Osteoblast (primary cell): ENCODE measurements around the gene MESP2. TPM values are rescaled to one million over a fixed set of nuclear protein-coding genes. Genes with fewer than 3 reads are reported as not detected.
A peak's percentile ranks its signal among the peaks of the same experiment; 100 is the strongest.

Source experiments
- DNase-seq: peaks from one replicate; pipeline ENCODE4 v3.0.0; 2011; ENCODE audit warnings: low spot score, mixed read lengths; ENCODE audit not compliant: insufficient read length; ENCODE audit errors: missing footprints
- H2AFZ ChIP-seq: 2 replicates; pipeline ENCODE4 v1.6.0; 2011; ENCODE audit warnings: mild to moderate bottlenecking, low read length
- H3K27ac ChIP-seq: 2 replicates; pipeline ENCODE4 v1.5.1; 2011; ENCODE audit warnings: mild to moderate bottlenecking, low read depth, low read length, moderate library complexity
- H3K27me3 ChIP-seq: 2 replicates; pipeline ENCODE4 v1.6.0; 2012; ENCODE audit warnings: mild to moderate bottlenecking, control low read depth, inconsistent platforms, low read length, moderate library complexity; ENCODE audit not compliant: insufficient read depth
- H3K36me3 ChIP-seq: 2 replicates; pipeline ENCODE4 v1.5.1; 2011; ENCODE audit warnings: mild to moderate bottlenecking, low read length, control low read depth, moderate library complexity; ENCODE audit not compliant: insufficient read depth
- H3K4me1 ChIP-seq: 2 replicates; pipeline ENCODE4 v1.5.1; 2011; ENCODE audit warnings: mild to moderate bottlenecking, low read length, control low read depth, moderate library complexity; ENCODE audit not compliant: insufficient read depth
- H3K4me2 ChIP-seq: 2 replicates; pipeline ENCODE4 v1.6.0; 2011; ENCODE audit warnings: mild to moderate bottlenecking, low read length; ENCODE audit not compliant: insufficient read depth
- H3K4me3 ChIP-seq: fragments of 200-600 bp; sonication (generic); 3 replicates; pipeline ENCODE4 v1.5.1; 2012; ENCODE audit warnings: mild to moderate bottlenecking, low read length, inconsistent platforms; ENCODE audit not compliant: insufficient read depth
- H3K79me2 ChIP-seq: 2 replicates; pipeline ENCODE4 v1.6.0; 2012; ENCODE audit warnings: mild to moderate bottlenecking, low read length, control low read depth, inconsistent platforms; ENCODE audit not compliant: insufficient read depth
- H3K9me3 ChIP-seq: 2 replicates; pipeline ENCODE4 v1.5.1; 2011; ENCODE audit warnings: low read depth, low read length, control low read depth
- H4K20me1 ChIP-seq: 2 replicates; pipeline ENCODE4 v1.6.0; 2012; ENCODE audit warnings: mild to moderate bottlenecking, low read length, control low read depth; ENCODE audit not compliant: insufficient read depth
- CTCF ChIP-seq: IDR thresholded peaks from 2 replicates; pipeline ENCODE4 v1.5.1; 2011; ENCODE audit warnings: mild to moderate bottlenecking, low read depth, low read length, moderate library complexity; ENCODE audit errors: extremely low read depth
- total RNA-seq: library from RNA; depleted of rRNA; stranded (reverse); fragments of >200 nt; gene quantifications from 2 replicates; pipeline ENCODE4 v1.2.3, GENCODE V29; 2012

Gene MESP2
- total RNA-seq, 1 donor: 0.72 TPM

DNA sequence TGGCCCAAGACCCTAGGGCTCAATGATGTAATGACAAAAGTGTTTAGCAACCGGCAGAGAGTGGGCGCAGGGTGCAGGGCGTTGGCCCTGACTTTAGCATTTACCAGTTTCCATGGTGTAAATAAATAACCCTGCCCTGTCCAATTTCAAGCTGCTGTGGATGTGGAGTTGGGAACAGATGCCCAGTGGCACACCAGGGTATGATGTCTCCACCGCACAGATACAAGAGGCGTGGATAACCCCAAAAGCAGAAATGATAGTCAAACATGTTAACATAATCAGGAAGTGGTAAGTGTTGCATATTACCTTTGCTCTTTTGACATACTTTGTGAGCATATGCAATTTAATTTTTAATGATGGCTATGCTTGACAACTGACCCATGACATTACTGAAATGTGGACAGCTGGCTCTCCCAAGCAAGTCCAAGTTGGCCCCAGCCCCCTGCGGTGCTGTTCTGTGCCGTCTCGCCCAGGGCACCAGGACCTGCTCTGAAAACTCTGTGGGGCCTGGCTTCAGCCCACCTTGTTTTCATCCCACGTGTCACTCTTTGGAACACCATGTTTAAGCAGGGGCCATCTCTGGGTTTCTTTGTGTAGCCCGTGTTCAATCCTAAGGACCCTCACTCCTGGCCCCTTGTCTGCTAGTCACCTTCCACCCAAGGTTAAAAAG is 49.3 kb downstream of the MESP2 start:
- H3K9me3 ChIP-seq: no peaks in the 10 kb centered on the region

GRCh38 chr15:89826671-89827655 is 50.8 kb downstream of the MESP2 start:
- Histone ChIP-seq H3K27me3 (no peaks in the 10 kb centered on the region), H3K79me2 (no peaks in the 10 kb centered on the region), H3K4me2 (no peak overlapping the region), H3K4me3 (no peak overlapping the region), H3K36me3 (no peaks in the 10 kb centered on the region), H3K27ac (no peak overlapping the region), H3K9me3 (no peaks in the 10 kb centered on the region), H2AFZ (no peak overlapping the region), H3K4me1 (peaks cover 61% of the 10 kb centered on the region), H4K20me1 (no peaks in the 10 kb centered on the region)
- TF ChIP-seq CTCF: no peak
- DNase-seq: peak; percentile 34

More for the DNA sequence above, 49.3 kb downstream of the MESP2 start:
- Histone ChIP-seq H3K4me3 (no peak overlapping the region), H3K27me3 (no peaks in the 10 kb centered on the region), H3K79me2 (no peaks in the 10 kb centered on the region), H3K4me2 (no peak overlapping the region), H4K20me1 (no peaks in the 10 kb centered on the region), H2AFZ (no peak overlapping the region), H3K36me3 (no peaks in the 10 kb centered on the region), H3K4me1 (peaks cover 63% of the 10 kb centered on the region), H3K27ac (no peak overlapping the region)
- TF ChIP-seq CTCF: no peak
- peak; percentile 49 for DNase-seq

DNA sequence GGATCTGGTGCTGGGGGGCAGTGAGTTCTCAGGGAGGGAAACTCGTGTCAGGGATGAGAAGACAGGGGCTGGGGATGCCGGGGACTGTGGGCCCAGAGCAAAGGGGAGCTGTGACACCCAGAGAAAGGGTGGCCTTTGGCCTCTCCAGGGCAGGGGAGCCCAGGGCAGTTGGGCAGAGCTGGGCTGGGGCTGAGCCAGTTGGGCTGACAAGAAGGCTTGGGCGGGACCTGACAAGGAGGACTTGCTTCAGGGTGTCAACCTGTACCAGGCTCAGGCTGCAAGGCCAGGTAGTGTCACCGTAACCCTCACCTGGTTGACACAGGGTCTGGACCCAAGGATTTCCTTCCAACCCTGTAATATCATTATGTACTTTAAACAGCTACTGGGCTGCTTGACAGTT is 51.7 kb downstream of the MESP2 start:
- no peak for DNase-seq
- Histone ChIP-seq H4K20me1 (no peaks in the 10 kb centered on the region), H3K27me3 (no peaks in the 10 kb centered on the region), H2AFZ (peak overlapping the region; percentile 55), H3K4me1 (peaks cover 54% of the 10 kb centered on the region), H3K27ac (peak overlapping the region; percentile 83), H3K79me2 (no peaks in the 10 kb centered on the region), H3K9me3 (no peaks in the 10 kb centered on the region), H3K36me3 (peaks cover 3% of the 10 kb centered on the region), H3K4me2 (peak overlapping the region; percentile 65), H3K4me3 (no peak overlapping the region)
- no peak for TF ChIP-seq CTCF

Other genes with a start within 250 kb of the MESP2 start
- 0.72 and 0.88 TPM in 2 replicates for gene TICRR, start 200.9 kb upstream of the MESP2 start, total RNA-seq
- 10.6 and 12.3 TPM in 2 replicates for gene KIF7, start 120.9 kb upstream of the MESP2 start, total RNA-seq
- gene PLIN1, start 97.0 kb upstream of the MESP2 start, total RNA-seq: under 0.01 TPM in 1 of 2 replicates, not detected in the other
- 4.0 and 5.0 TPM in 2 replicates for gene PEX11A, start 85.6 kb upstream of the MESP2 start, total RNA-seq
- gene WDR93, start 85.5 kb upstream of the MESP2 start, total RNA-seq: under 0.01 and 0.36 TPM in 2 replicates
- gene MESP1, start 25.1 kb upstream of the MESP2 start, total RNA-seq: under 0.01 TPM in 2 replicates
- gene ANPEP, start 38.5 kb downstream of the MESP2 start, total RNA-seq: 87.9 and 98.7 TPM in 2 replicates
- gene AP3S2, start 117.7 kb downstream of the MESP2 start, total RNA-seq: 54.8 and 63.7 TPM in 2 replicates
- 14.1 and 17.7 TPM in 2 replicates for gene ARPIN, start 136.6 kb downstream of the MESP2 start, total RNA-seq
- gene ZNF710, start 225.0 kb downstream of the MESP2 start, total RNA-seq: 10.3 and 10.9 TPM in 2 replicates